Bronchial epithelial cell (primary cell): ENCODE data around the gene EPN2. TPM values are rescaled to one million over a fixed set of nuclear protein-coding genes. Genes with fewer than 3 reads are reported as not detected.
A peak's percentile ranks its signal among the peaks of the same experiment; 100 is the strongest.

Experiments used
- DNase-seq: peaks from one replicate; pipeline ENCODE4 v3.0.0-alpha.2; 2010; ENCODE audit warnings: low read depth
- FAIRE-seq: peaks from 2 replicates; lab custom pipeline; 2011; peaks lifted over from hg19 to GRCh38; lab: Jason Lieb, UNC
- H3K27me3 ChIP-seq: 2 replicates; pipeline ENCODE4 v1.5.1; 2011; ENCODE audit warnings: low read length; ENCODE audit not compliant: control insufficient read depth, insufficient read depth
- H3K36me3 ChIP-seq: 2 replicates; pipeline ENCODE4 v1.5.1; 2011; ENCODE audit warnings: low read length; ENCODE audit not compliant: control insufficient read depth, insufficient read depth
- H3K4me3 ChIP-seq: 2 replicates; pipeline ENCODE4 v1.5.1; 2011; ENCODE audit warnings: mild to moderate bottlenecking, low read depth, low read length, control low read depth
- total RNA-seq: library from RNA; depleted of rRNA; stranded (reverse); fragments of >200 nt; gene quantifications from 2 replicates; pipeline ENCODE4 v1.2.1, GENCODE V29; 2014
- TF ChIP-seq, protein P1 (sequence below): IDR thresholded peaks from 2 replicates; pipeline ENCODE4 v1.5.1; 2011; ENCODE audit warnings: mild to moderate bottlenecking, moderate library complexity, low read length, control low read depth, inconsistent platforms; ENCODE audit not compliant: insufficient read depth, severe bottlenecking

Gene EPN2
- total RNA-seq, 1 donor from 2014 or later, result 13.7 TPM

DNA sequence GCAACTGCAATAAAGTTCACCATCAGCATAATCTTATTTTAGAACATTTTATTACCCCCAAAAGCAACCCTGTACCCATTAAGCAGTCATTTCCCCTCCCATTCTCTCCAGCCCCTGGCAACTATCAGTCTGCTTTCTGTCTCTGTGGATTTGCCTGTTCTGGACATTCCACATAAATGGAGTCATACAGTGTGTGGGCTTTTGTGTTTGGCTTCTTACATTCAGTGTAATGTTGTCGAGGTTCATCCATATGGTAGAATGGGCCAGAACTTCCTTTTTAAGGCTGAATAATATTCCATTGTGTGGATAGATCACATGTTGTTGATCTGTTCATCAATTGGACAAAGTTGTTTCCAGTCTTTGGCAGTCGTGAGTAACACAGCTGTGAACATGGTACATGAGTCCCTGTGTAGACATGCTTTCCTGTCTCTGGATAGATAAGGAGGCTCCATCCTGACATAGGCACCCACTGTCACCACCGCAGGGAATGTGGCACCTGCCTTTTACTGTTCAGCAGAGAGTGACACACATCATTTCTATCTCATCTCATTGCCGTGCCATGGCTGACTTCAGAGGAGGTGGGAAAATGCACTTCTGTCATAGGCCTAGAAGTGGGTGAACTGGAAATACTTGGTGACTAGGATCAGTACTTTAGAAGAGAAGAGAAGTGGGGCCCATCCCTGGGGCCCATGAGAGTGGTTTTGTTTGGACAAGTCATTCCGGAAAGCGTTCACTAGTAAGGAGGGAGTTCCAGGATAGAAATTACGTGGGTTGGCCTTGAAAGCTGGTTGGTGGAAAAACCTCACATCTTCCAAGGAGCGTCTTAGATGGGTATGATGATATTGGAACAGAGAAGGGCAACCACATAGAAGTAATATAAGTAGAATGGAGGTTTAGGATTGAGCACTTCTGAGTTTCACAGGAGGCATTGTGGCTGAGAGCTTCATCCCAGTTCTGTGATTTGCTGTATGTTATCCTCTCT lies 25.8 kb downstream of the EPN2 start:
- Histone ChIP-seq H3K36me3 (peaks cover 2% of the 10 kb centered on the region), H3K27me3 (no peaks in the 10 kb centered on the region), H3K4me3 (no peak overlapping the region)
- TF ChIP-seq, protein P1, sequence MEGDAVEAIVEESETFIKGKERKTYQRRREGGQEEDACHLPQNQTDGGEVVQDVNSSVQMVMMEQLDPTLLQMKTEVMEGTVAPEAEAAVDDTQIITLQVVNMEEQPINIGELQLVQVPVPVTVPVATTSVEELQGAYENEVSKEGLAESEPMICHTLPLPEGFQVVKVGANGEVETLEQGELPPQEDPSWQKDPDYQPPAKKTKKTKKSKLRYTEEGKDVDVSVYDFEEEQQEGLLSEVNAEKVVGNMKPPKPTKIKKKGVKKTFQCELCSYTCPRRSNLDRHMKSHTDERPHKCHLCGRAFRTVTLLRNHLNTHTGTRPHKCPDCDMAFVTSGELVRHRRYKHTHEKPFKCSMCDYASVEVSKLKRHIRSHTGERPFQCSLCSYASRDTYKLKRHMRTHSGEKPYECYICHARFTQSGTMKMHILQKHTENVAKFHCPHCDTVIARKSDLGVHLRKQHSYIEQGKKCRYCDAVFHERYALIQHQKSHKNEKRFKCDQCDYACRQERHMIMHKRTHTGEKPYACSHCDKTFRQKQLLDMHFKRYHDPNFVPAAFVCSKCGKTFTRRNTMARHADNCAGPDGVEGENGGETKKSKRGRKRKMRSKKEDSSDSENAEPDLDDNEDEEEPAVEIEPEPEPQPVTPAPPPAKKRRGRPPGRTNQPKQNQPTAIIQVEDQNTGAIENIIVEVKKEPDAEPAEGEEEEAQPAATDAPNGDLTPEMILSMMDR, result no peak
- FAIRE-seq (no peak), DNase-seq (peak; percentile 94)

DNA sequence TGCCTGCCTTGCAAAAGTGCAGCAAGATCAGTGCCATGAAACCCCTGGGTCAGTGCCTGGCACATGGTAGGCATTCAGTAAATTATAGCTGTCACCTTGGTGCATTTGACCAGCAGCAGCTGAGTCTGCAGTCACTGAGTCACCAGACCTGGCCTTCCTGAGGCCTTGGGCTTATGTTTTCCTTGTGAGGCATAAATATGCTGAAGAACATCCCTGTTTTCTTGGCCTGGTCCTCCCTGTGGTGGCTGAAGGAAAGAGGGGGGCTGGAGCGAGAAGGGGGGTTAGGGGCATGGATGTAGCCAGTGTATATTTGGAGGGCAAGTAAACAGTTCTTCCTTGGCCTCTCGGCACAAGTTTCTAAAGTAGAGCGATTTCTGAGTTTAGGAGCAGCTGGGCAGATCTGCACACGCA lies 26.5 kb downstream of the EPN2 start:
- no peaks in the 10 kb centered on the region for H3K27me3 ChIP-seq
- TF ChIP-seq, protein P1, result no peak
- peaks cover 2% of the 10 kb centered on the region for H3K36me3 ChIP-seq
- no peak overlapping the region for H3K4me3 ChIP-seq
- FAIRE-seq (no peak), DNase-seq (peak; percentile 72)

GRCh38 chr17:19264268-19264667 lies 27.1 kb downstream of the EPN2 start:
- Histone ChIP-seq H3K36me3 (peaks cover 2% of the 10 kb centered on the region), H3K27me3 (no peaks in the 10 kb centered on the region), H3K4me3 (no peak overlapping the region)
- FAIRE-seq, result no peak
- TF ChIP-seq, protein P1, result no peak
- no peak for DNase-seq

- FAIRE-seq (no peak), DNase-seq (no peak)
- TF ChIP-seq, protein P1, result no peak
- Histone ChIP-seq H3K27me3 (no peaks in the 10 kb centered on the region), H3K36me3 (peaks cover 2% of the 10 kb centered on the region), H3K4me3 (no peak overlapping the region)
Observed at GRCh38 chr17:19264681-19265080, 27.5 kb downstream of the EPN2 start.

GRCh38 chr17:19265755-19266154 lies 28.6 kb downstream of the EPN2 start:
- DNase-seq (no peak), FAIRE-seq (no peak)
- TF ChIP-seq, protein P1, result no peak
- H3K4me3 ChIP-seq, result no peak overlapping the region
- H3K27me3 ChIP-seq, result no peaks in the 10 kb centered on the region
- H3K36me3 ChIP-seq, result peaks cover 3% of the 10 kb centered on the region
